Uterus (tissue), 4 donors: ENCODE data around the gene PARD3. TPM values are rescaled to one million over a fixed set of nuclear protein-coding genes. Genes with fewer than 3 reads are reported as not detected.

Experiments
- DNase-seq, 2 donors: peaks; one replicate each; pipeline ENCODE4 v3.0.0-alpha.2; 2019 to 2020
- H3K27ac ChIP-seq, 2 donors: fragments of 200-600 bp; sonication (generic); 1 replicate in 1 of 2; 2 replicates in 1 of 2; pipeline ENCODE4 v1.5.1; 2016 to 2018
- H3K27me3 ChIP-seq, 2 donors: fragments of 200-600 bp; sonication (generic); one replicate each; pipeline ENCODE4 v1.5.1; 2018 to 2019; ENCODE audit warnings: control low read depth in 1 of 2
- H3K36me3 ChIP-seq, 2 donors: fragments of 200-600 bp; sonication (generic); one replicate each; pipeline ENCODE4 v1.5.1; 2019; ENCODE audit warnings: control low read depth in 1 of 2
- H3K4me1 ChIP-seq, 2 donors: fragments of 200-600 bp; sonication (generic); one replicate each; pipeline ENCODE4 v1.5.1; 2018 to 2019; ENCODE audit warnings: control low read depth in 1 of 2
- H3K4me3 ChIP-seq, 2 donors: fragments of 200-600 bp; sonication (generic); 1 replicate in 1 of 2; 2 replicates in 1 of 2; pipeline ENCODE4 v1.5.1; 2018 to 2019; ENCODE audit warnings: mild to moderate bottlenecking in 1 of 2
- H3K9me3 ChIP-seq, 2 donors: fragments of 200-600 bp; sonication (generic); one replicate each; pipeline ENCODE4 v1.5.1; 2019; ENCODE audit warnings: control low read depth in 1 of 2
- POLR2A ChIP-seq, 2 donors: fragments of 450-650 bp; IDR thresholded peaks; one replicate each; pipeline ENCODE4 v1.6.1; 2016; ENCODE audit warnings: antibody characterized with exemption in 2 of 2, mild to moderate bottlenecking in 1 of 2, moderate library complexity in 1 of 2
- intact Hi-C: fragments of 100-400 bp; cut with DNase I; formaldehyde crosslinking; loops from one replicate; pipeline ENCODE4 v1.15.1; 2023; ENCODE audit warnings: low total_unique reads
- total RNA-seq, 4 donors: library from RNA; depleted of rRNA in 3 of 4; stranded (reverse); fragments of >200 nt in 3 of 4; gene quantifications; one replicate each; pipeline versions ENCODE4 v1.1.0 to v1.2.4, GENCODE V29; 2014 to 2023
- TF ChIP-seq, protein P1 (sequence below), 4 experiments: fragments of 200-600 bp in 2 of 4; fragments of 450-650 bp in 2 of 4; sonication (generic) in 2 of 4; IDR thresholded peaks; one replicate each; pipeline ENCODE4 v1.5.1; 2016 to 2019; ENCODE audit warnings: antibody characterized with exemption in 4 of 4, mild to moderate bottlenecking in 2 of 4, moderate library complexity in 1 of 4
- donor health status: DM: yes; HTN: yes; CAD: no.

The PARD3 gene
- total RNA-seq, 4 donors from 2014 or later: 42.1 to 96.1 (median 51.5) TPM

DNA sequence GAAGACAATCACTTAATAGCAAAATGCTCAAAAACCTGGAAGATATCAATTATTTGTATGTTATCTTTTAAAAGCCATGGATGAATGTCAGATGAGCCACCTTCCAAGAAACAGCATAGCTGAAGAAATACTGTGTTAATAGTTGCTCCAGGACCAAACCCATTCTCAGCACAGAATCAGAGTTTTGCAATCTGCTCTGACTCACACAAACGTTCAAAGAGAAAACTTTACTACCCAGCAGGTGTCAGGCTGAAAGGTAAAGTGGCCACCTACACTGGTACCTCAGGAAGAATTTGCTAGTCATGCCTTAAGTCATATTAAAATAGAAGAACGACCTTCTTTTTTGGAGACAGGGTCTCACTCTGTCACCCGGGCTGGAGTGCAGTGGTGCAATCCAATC lies 526.5 kb downstream of the PARD3 start:
- no peaks in the 10 kb centered on the region for H3K4me1 ChIP-seq
- intact Hi-C loops: no loop called here
- TF ChIP-seq POLR2A (IDR thresholded peaks at IDR 0.05): no peak
- TF ChIP-seq, protein P1, sequence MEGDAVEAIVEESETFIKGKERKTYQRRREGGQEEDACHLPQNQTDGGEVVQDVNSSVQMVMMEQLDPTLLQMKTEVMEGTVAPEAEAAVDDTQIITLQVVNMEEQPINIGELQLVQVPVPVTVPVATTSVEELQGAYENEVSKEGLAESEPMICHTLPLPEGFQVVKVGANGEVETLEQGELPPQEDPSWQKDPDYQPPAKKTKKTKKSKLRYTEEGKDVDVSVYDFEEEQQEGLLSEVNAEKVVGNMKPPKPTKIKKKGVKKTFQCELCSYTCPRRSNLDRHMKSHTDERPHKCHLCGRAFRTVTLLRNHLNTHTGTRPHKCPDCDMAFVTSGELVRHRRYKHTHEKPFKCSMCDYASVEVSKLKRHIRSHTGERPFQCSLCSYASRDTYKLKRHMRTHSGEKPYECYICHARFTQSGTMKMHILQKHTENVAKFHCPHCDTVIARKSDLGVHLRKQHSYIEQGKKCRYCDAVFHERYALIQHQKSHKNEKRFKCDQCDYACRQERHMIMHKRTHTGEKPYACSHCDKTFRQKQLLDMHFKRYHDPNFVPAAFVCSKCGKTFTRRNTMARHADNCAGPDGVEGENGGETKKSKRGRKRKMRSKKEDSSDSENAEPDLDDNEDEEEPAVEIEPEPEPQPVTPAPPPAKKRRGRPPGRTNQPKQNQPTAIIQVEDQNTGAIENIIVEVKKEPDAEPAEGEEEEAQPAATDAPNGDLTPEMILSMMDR (IDR thresholded peaks at IDR 0.05): no peak

DNA sequence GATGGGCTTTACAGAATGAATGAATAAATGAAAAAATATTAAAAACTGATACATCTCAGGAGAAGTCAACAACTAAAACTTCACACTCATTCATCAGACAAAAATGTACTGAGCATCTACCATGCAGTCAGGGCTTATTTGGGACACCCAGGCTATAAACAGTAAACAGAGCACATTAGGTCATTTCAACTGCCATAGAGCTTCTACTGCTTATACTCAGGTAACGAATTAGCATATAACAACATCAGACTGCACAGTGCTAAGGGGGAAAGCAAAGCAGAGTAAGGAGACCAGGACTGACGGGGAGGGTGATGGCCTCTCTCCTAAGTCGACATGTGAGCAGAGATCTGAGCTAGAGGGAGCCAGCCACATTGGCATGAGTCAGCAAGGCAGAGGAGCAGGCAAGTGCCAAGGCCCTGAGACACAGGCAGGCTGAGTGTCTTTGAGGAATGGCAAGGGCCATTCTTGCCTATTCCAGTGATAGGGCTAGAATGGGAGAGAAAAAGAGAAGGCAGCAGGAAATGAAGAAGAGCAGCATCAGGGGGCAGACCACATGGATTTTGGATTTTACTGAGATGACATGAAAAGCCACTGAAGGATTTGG lies 528.9 kb downstream of the PARD3 start:
- DNase-seq: no peak
- TF ChIP-seq, protein P1 (IDR thresholded peaks at IDR 0.05): no peak
- no peak for TF ChIP-seq POLR2A (IDR thresholded peaks at IDR 0.05)
- intact Hi-C loops: no loop called here

More for the DNA sequence above, 526.5 kb downstream of the PARD3 start:
- DNase-seq: no peak
- Histone ChIP-seq H3K4me3 (no peak overlapping the region), H3K9me3 (no peaks in the 10 kb centered on the region), H3K27me3 (no peaks in the 10 kb centered on the region), H3K36me3 (no peaks in the 10 kb centered on the region), H3K27ac (no peak overlapping the region)

DNA sequence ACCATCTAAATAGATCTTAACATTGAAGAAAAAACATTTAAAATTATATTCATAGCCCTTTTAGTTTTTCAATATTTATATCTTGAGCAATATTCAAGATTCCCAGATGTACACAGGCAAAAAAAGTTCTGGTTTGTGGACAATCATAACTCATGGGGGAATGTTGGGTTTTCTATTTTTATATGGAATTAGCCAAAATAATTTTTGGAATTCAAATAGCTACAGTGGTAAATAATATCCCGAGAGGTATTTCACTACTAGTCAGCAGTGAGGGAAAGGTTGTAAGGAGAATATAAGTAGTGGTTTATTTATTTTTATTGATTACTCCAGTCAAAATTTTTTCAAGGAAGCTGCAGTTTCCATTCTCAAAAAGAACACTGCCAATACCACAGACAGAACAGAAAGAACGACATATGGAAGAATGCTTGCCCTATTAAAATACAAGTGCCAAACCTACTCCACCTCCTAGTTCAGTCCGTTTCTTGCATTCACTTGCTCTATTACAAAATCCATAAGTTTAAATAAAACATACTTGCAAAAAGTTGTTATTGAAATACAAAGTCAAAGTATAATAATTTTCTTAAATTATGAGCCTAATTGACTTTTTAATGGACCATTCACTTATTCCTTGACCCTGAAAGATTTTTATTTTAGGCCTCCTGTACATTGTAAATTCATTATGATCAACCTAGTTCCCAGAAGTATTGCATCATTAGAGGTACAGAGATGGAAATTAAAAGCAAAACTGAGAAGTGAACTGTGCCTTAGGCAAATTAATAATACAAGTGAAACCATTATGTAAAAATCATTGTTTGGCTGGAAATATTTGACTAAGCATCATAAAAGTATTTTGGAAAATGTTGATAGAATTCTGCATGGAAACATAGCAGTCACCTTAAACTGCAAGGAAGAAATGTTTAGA lies 533.2 kb downstream of the PARD3 start:
- DNase-seq: no peak
- Histone ChIP-seq H3K27ac (peak overlapping the region; percentile 74 to 78), H3K4me3 (no peak overlapping the region), H3K4me1 (peaks cover 0 to 8% of the 10 kb centered on the region in 2 donors), H3K9me3 (no peaks in the 10 kb centered on the region), H3K27me3 (no peaks in the 10 kb centered on the region), H3K36me3 (no peaks in the 10 kb centered on the region)
- intact Hi-C loops: no loop called here
- no peak for TF ChIP-seq POLR2A (IDR thresholded peaks at IDR 0.05)
- TF ChIP-seq, protein P1 (IDR thresholded peaks at IDR 0.05): no peak

More for the DNA sequence above, 528.9 kb downstream of the PARD3 start:
- no peak overlapping the region for H3K4me3 ChIP-seq
- H3K27me3 ChIP-seq: no peaks in the 10 kb centered on the region
- H3K27ac ChIP-seq: peak overlapping the region in 1 of 2 donors; percentile 13
- no peaks in the 10 kb centered on the region for H3K9me3 ChIP-seq
- H3K36me3 ChIP-seq: no peaks in the 10 kb centered on the region
- peaks cover 0 to 6% of the 10 kb centered on the region in 2 donors for H3K4me1 ChIP-seq

DNA sequence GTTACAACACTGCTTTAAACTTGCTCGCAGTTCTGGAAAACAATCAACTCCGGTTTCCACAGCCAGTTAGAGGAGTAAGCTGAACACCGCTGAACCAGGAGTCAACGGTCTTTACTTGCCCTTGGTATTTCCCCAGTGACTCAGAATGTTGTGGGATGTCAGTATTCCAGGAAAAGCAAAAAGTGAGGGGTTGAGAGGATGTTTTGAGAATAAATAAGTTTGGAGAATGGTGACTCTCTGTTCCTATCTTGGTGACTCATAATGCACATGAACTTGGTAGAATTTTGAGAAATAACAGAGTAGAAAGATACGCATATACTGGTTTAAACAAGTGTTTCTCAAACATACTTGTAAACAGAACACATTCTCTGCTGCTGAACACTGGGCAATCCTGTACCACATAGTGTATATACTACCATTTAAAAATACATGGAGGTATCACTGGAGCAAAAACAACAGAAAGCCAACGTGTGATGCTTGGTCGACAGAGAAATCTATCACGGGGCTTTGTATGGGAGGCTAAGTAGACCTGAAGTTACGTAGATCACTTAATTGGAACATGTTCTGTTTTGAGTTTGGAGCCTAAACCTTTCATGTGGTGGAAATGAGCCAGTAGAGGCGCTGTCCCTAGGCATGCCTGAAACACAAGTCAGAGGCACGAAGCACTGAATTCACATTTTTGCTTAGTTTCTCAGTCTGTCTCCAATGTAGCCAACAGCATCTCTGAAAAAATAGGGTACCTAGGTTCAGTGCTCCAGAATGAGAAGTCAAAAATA lies 534.3 kb downstream of the PARD3 start:
- Histone ChIP-seq H3K27ac (peak overlapping the region; percentile 74 to 78), H3K9me3 (no peaks in the 10 kb centered on the region), H3K4me3 (no peak overlapping the region), H3K4me1 (peaks cover 0 to 8% of the 10 kb centered on the region in 2 donors), H3K27me3 (no peaks in the 10 kb centered on the region), H3K36me3 (no peaks in the 10 kb centered on the region)
- DNase-seq: peak; percentile 56 to 80
- TF ChIP-seq, protein P1 (IDR thresholded peaks at IDR 0.05): no peak
- no peak for TF ChIP-seq POLR2A (IDR thresholded peaks at IDR 0.05)
- intact Hi-C loops: no loop called here
